ENCODE data around the gene TBL1Y.
"Not testable (repeated sequence)": the region's sequence is repeated elsewhere in the genome, so short reads cannot be mapped to it uniquely, and the experiment has no call there.

The TBL1Y gene

DNA sequence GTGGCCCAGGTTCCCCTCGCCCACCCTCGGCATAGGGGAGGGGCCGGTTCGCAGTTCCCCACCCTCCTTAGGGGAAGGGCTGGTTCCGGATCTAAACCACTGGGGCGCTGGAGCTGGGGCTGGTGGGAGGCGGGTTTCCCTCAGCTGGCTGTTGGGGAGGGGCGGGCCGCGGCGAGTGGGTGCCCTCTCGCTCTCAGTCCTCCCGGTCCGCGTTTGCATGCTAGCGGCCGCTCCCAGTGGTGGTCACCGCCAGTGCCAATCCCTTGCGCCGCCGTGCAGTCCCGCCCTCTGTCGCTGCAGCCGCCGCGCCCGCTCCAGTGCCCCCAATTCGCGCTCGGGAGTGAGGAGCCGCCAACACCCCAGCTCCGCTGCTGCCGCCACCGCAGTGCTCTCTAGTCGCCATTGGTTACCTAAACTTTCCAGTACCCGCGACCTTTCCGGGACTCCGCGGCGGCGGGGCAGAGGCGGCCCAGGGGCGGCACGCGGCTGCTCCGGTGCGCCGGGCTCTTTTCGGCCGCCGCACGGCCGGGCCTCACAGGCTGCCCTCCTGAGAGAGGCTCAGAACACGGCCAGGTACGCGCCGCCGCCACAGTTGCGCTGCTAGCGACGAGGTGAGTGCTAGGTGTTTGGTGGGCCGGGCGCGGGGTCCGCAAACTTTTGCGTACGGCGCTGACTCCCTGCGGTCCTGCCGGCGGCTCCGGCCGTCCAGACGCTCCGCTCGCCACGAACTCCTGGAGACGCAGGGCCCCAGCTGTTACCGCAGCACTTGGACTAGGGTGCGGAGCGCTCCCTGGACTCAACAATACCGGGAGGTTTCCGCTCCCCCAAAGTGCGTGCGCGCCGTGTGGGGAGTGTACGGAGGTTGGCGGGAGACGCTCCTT is at the start of gene TBL1Y:
TBL1Y (plus strand) TSS at position 326 of the 881 bp plus-strand sequence. CDS start 114,388 bp downstream, outside the sequence.
- Histone ChIP-seq H3K27ac (ENCODE audit: low read length) (no peak within 1 kb of the TSS), H3K4me3 (ENCODE audit: low read length) (peak within 1 kb of the TSS; percentile 51), H3K4me1 (ENCODE audit: control insufficient read depth, insufficient read depth, low read length) (no peaks in the 10 kb centered on the region), H3K9me3 (ENCODE audit: control insufficient read depth, insufficient read depth, low read length) (no peaks in the 10 kb centered on the region), H3K36me3 (ENCODE audit: control insufficient read depth, insufficient read depth, low read length) (no peaks in the 10 kb centered on the region), H3K27me3 (ENCODE audit: control insufficient read depth, insufficient read depth, low read length) (no peaks in the 10 kb centered on the region; the same call in 1 of the 2 replicates)
- DNase-seq (ENCODE audit: low read depth, low spot score), result no peak
- WGBS (ENCODE audit: insufficient coverage, insufficient read length), result no CpG with 5 or more reads among the region's 91 CpGs

DNA sequence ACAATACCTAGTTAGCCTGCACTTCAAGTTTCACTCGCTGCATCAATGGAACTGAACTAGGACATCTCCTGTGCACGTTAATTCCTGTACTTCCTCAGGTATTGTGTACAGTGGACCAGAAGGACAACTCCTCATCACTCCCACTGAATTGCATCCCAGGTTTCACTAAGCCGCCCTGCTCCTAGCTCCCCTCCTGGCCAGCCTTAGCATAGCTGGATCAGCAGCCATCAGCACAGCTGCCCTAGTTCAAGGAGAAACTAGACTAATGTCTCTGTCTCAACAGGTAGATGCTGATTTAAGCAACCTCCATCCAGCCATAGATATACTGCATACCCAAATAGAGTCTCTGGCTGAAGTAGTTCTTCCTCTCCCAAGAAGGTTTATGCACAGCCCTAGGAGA is 16.0 kb upstream of the TBL1Y start:
- Histone ChIP-seq H3K4me3 (ENCODE audit: low read length) (no peak overlapping the region), H3K9me3 (ENCODE audit: control insufficient read depth, insufficient read depth, low read length) (no peaks in the 10 kb centered on the region), H3K27ac (ENCODE audit: low read length) (no peak overlapping the region), H3K4me1 (ENCODE audit: control insufficient read depth, insufficient read depth, low read length) (peaks cover 1% of the 10 kb centered on the region; the same call in 1 of the 2 replicates), H3K27me3 (ENCODE audit: control insufficient read depth, insufficient read depth, low read length) (peaks cover 42% of the 10 kb centered on the region; the same call in 1 of the 2 replicates), H3K36me3 (ENCODE audit: control insufficient read depth, insufficient read depth, low read length) (no peaks in the 10 kb centered on the region)
- no peak for DNase-seq (ENCODE audit: low read depth, low spot score)
- no CpG with 5 or more reads among the region's 3 CpGs for WGBS (ENCODE audit: insufficient coverage, insufficient read length)

- peaks cover 1% of the 10 kb centered on the region; the same call in 1 of the 2 replicates for H3K4me1 ChIP-seq (ENCODE audit: control insufficient read depth, insufficient read depth, low read length)
- no peaks in the 10 kb centered on the region for H3K9me3 ChIP-seq (ENCODE audit: control insufficient read depth, insufficient read depth, low read length)
- peaks cover 42% of the 10 kb centered on the region; the same call in 1 of the 2 replicates for H3K27me3 ChIP-seq (ENCODE audit: control insufficient read depth, insufficient read depth, low read length)
- no peaks in the 10 kb centered on the region for H3K36me3 ChIP-seq (ENCODE audit: control insufficient read depth, insufficient read depth, low read length)
- DNase-seq (ENCODE audit: low read depth, low spot score), result no peak
- no CpG with 5 or more reads among the region's 1 CpG for WGBS (ENCODE audit: insufficient coverage, insufficient read length)
- no peak overlapping the region for H3K27ac ChIP-seq (ENCODE audit: low read length)
- no peak overlapping the region for H3K4me3 ChIP-seq (ENCODE audit: low read length)
Observed at GRCh38 chrY:6895236-6895635, 15.3 kb upstream of the TBL1Y start.

DNA sequence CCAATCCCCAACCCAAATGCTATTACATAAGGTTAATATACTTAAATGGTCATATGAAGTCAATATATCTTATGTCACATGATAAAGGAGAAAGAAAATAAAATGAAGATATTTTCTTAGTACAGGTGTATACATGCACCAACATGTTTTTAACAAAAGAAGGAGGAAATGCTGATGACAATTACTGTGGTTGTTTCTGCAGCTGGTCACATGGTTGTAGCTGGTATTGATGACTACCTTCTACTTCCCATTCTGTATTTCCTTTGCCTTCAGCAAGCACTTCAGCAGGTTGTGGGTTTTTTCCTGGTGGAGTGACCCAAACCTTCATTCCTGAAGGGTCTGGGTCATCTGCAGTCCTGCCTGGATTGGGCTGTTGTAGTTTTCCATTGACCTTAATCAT is 8.4 kb upstream of the TBL1Y start:
- not testable (repeated sequence) for DNase-seq (ENCODE audit: low read depth, low spot score); H3K9me3 ChIP-seq (ENCODE audit: control insufficient read depth, insufficient read depth, low read length)

GRCh38 chrY:6907591-6907990 is 2.9 kb upstream of the TBL1Y start:
- no CpG with 5 or more reads among the region's 1 CpG for WGBS (ENCODE audit: insufficient coverage, insufficient read length)
- no peaks in the 10 kb centered on the region for H3K36me3 ChIP-seq (ENCODE audit: control insufficient read depth, insufficient read depth, low read length)
- H3K4me1 ChIP-seq (ENCODE audit: control insufficient read depth, insufficient read depth, low read length), result no peaks in the 10 kb centered on the region
- no peak overlapping the region for H3K27ac ChIP-seq (ENCODE audit: low read length)
- DNase-seq (ENCODE audit: low read depth, low spot score), result no peak
- no peaks in the 10 kb centered on the region for H3K9me3 ChIP-seq (ENCODE audit: control insufficient read depth, insufficient read depth, low read length)
- no peaks in the 10 kb centered on the region; the same call in 1 of the 2 replicates for H3K27me3 ChIP-seq (ENCODE audit: control insufficient read depth, insufficient read depth, low read length)
- H3K4me3 ChIP-seq (ENCODE audit: low read length), result no peak overlapping the region

More for the DNA sequence above, 8.4 kb upstream of the TBL1Y start:
- not testable (repeated sequence) for H3K4me1 ChIP-seq (ENCODE audit: control insufficient read depth, insufficient read depth, low read length); H3K4me3 ChIP-seq (ENCODE audit: low read length); H3K36me3 ChIP-seq (ENCODE audit: control insufficient read depth, insufficient read depth, low read length); H3K27me3 ChIP-seq (ENCODE audit: control insufficient read depth, insufficient read depth, low read length); H3K27ac ChIP-seq (ENCODE audit: low read length)

DNA sequence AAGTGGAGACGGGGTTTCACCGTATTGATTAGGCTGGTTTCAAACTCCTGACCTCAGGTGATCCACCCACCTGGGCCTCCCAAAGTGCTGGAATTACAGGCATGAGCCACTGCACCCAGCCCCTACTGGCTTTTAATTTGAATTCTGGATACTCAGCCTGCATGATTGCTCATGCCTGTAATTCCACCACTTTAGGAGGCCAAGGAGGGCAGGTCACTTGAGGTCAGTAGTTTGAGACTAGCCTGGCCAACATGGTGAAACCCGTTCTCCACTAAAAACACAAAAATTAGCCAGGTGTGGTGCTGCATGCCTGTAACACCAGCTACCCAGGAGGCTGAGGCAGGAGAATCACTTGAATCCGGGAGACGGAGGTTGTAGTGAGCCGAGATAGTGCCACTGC is 2.5 kb upstream of the TBL1Y start:
- H3K27ac ChIP-seq (ENCODE audit: low read length); H3K36me3 ChIP-seq (ENCODE audit: control insufficient read depth, insufficient read depth, low read length); H3K9me3 ChIP-seq (ENCODE audit: control insufficient read depth, insufficient read depth, low read length); H3K4me3 ChIP-seq (ENCODE audit: low read length); H3K4me1 ChIP-seq (ENCODE audit: control insufficient read depth, insufficient read depth, low read length); DNase-seq (ENCODE audit: low read depth, low spot score); H3K27me3 ChIP-seq (ENCODE audit: control insufficient read depth, insufficient read depth, low read length): not testable (repeated sequence)
- no CpG with 5 or more reads among the region's 6 CpGs for WGBS (ENCODE audit: insufficient coverage, insufficient read length)

DNA sequence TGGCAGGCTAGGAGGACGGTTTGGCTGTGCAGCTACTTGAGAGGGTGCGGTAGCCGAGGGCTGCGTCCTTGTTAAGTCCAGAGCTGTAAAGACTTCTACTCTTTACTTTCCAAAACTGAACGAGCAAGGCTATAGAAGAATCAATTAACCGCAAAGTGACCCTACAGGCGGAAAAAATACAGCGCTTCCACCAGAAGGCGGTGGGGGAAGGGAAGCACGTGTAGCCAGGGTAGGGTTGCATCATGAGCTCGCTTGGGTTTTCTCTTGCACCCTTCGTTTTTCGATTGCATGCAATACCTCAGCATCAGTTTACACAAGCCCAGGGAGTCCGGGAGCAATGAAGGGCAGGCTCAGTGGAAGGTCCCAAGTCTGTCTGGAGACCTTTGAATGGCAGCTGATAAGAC is 1.4 kb upstream of the TBL1Y start:
- H3K4me1 ChIP-seq (ENCODE audit: control insufficient read depth, insufficient read depth, low read length), result no peaks in the 10 kb centered on the region
- H3K9me3 ChIP-seq (ENCODE audit: control insufficient read depth, insufficient read depth, low read length), result no peaks in the 10 kb centered on the region
- H3K4me3 ChIP-seq (ENCODE audit: low read length), result no peak overlapping the region
- no CpG with 5 or more reads among the region's 14 CpGs for WGBS (ENCODE audit: insufficient coverage, insufficient read length)
- no peaks in the 10 kb centered on the region; the same call in 1 of the 2 replicates for H3K27me3 ChIP-seq (ENCODE audit: control insufficient read depth, insufficient read depth, low read length)
- no peak for DNase-seq (ENCODE audit: low read depth, low spot score)
- no peak overlapping the region for H3K27ac ChIP-seq (ENCODE audit: low read length)
- H3K36me3 ChIP-seq (ENCODE audit: control insufficient read depth, insufficient read depth, low read length), result no peaks in the 10 kb centered on the region

GRCh38 chrY:6909856-6910255 is 641 bp upstream of the TBL1Y start:
- DNase-seq (ENCODE audit: low read depth, low spot score), result no peak
- Histone ChIP-seq H3K27ac (ENCODE audit: low read length) (no peak overlapping the region), H3K36me3 (ENCODE audit: control insufficient read depth, insufficient read depth, low read length) (no peaks in the 10 kb centered on the region), H3K4me1 (ENCODE audit: control insufficient read depth, insufficient read depth, low read length) (no peaks in the 10 kb centered on the region), H3K27me3 (ENCODE audit: control insufficient read depth, insufficient read depth, low read length) (no peaks in the 10 kb centered on the region; the same call in 1 of the 2 replicates), H3K4me3 (ENCODE audit: low read length) (peak overlapping the region; percentile 51; the same call in 1 of the 2 replicates), H3K9me3 (ENCODE audit: control insufficient read depth, insufficient read depth, low read length) (no peaks in the 10 kb centered on the region)
- no CpG with 5 or more reads among the region's 14 CpGs for WGBS (ENCODE audit: insufficient coverage, insufficient read length)

- Histone ChIP-seq H3K4me3 (ENCODE audit: low read length) (peak within 1 kb of the TSS; percentile 51), H3K27ac (ENCODE audit: low read length) (no peak within 1 kb of the TSS)
Observed at GRCh38 chrY:6911253-6911881, 870 bp downstream of the TBL1Y start, which contains the start of gene AMELY. AMELY (minus strand) TSS chrY:6911752; CDS start chrY:6872608, 39,144 bp downstream.

GRCh38 chrY:6913362-6913761 is 2.9 kb downstream of the TBL1Y start:
- Histone ChIP-seq H3K27me3 (ENCODE audit: control insufficient read depth, insufficient read depth, low read length) (no peaks in the 10 kb centered on the region; the same call in 1 of the 2 replicates), H3K9me3 (ENCODE audit: control insufficient read depth, insufficient read depth, low read length) (no peaks in the 10 kb centered on the region), H3K27ac (ENCODE audit: low read length) (no peak overlapping the region), H3K4me3 (ENCODE audit: low read length) (no peak overlapping the region), H3K4me1 (ENCODE audit: control insufficient read depth, insufficient read depth, low read length) (no peaks in the 10 kb centered on the region), H3K36me3 (ENCODE audit: control insufficient read depth, insufficient read depth, low read length) (no peaks in the 10 kb centered on the region)
- DNase-seq (ENCODE audit: low read depth, low spot score), result no peak

More at GRCh38 chrY:6911253-6911881, 870 bp downstream of the TBL1Y start, which contains the start of gene AMELY:
- Histone ChIP-seq H3K36me3 (ENCODE audit: control insufficient read depth, insufficient read depth, low read length) (no peaks in the 10 kb centered on the region), H3K9me3 (ENCODE audit: control insufficient read depth, insufficient read depth, low read length) (no peaks in the 10 kb centered on the region), H3K4me1 (ENCODE audit: control insufficient read depth, insufficient read depth, low read length) (no peaks in the 10 kb centered on the region), H3K27me3 (ENCODE audit: control insufficient read depth, insufficient read depth, low read length) (no peaks in the 10 kb centered on the region; the same call in 1 of the 2 replicates)
- DNase-seq (ENCODE audit: low read depth, low spot score), result no peak
- WGBS (ENCODE audit: insufficient coverage, insufficient read length), result no CpG with 5 or more reads among the region's 52 CpGs
